A673 (cell line): ENCODE data around the gene OR2A1. TPM values are rescaled to one million over a fixed set of nuclear protein-coding genes. Genes with fewer than 3 reads are reported as not detected.
A peak's percentile ranks its signal among the peaks of the same experiment; 100 is the strongest.
"Not testable (repeated sequence)": the region's sequence is repeated elsewhere in the genome, so short reads cannot be mapped to it uniquely, and the experiment has no call there.

ENCODE experiments used
- BruUV-seq: library from RNA; stranded (reverse); fragments of 400-500 nt; replicated peaks from 2 replicates; lab custom pipeline; 2021; lab: Mats Ljungman, UMichigan
- CTCF ChIA-PET: fragments of 300-600 bp; sonication (Branson Sonifier 250); formaldehyde crosslinking; loops from one replicate; lab custom pipeline; 2022; ENCODE audit warnings: antibody characterized with exemption; lab: Charles Lee
- POLR2A ChIA-PET: fragments of 300-600 bp; sonication (Branson Sonifier 250); formaldehyde crosslinking; loops from one replicate; lab custom pipeline; 2022; ENCODE audit warnings: antibody characterized with exemption; ENCODE audit not compliant: low non-redundant PET; lab: Charles Lee
- DNase-seq: peaks from one replicate; pipeline ENCODE4 v3.0.0-alpha.2; 2015; ENCODE audit warnings: low spot score
- H3K27ac ChIP-seq: fragments of 200-600 bp; sonication (generic); 2 replicates; pipeline ENCODE4 v1.5.1; 2016; ENCODE audit warnings: mixed run types, low read depth, mild to moderate bottlenecking, mixed read lengths, antibody characterized with exemption, low read length; ENCODE audit not compliant: poor library complexity, severe bottlenecking
- H3K27me3 ChIP-seq: fragments of 200-600 bp; sonication (generic); replicated peaks from 2 replicates; pipeline ENCODE4 v1.6.1; 2017; ENCODE audit warnings: mixed run types, low read depth, mild to moderate bottlenecking, mixed read lengths, antibody characterized with exemption, low read length; ENCODE audit not compliant: insufficient read depth, poor library complexity
- H3K36me3 ChIP-seq: fragments of 200-600 bp; sonication (generic); 2 replicates; pipeline ENCODE4 v1.6.1; 2016; ENCODE audit warnings: mixed run types, mild to moderate bottlenecking, mixed read lengths, antibody characterized with exemption, low read length; ENCODE audit not compliant: insufficient read depth, poor library complexity, severe bottlenecking
- H3K4me1 ChIP-seq: fragments of 200-600 bp; sonication (generic); 2 replicates; pipeline ENCODE4 v1.6.1; 2017; ENCODE audit warnings: mixed run types, mild to moderate bottlenecking, mixed read lengths, antibody characterized with exemption, low read length; ENCODE audit not compliant: insufficient read depth, poor library complexity, severe bottlenecking
- H3K4me3 ChIP-seq: fragments of 200-600 bp; sonication (generic); 2 replicates; pipeline ENCODE4 v1.5.1; 2016; ENCODE audit warnings: low read depth, mixed run types, mild to moderate bottlenecking, mixed read lengths, low read length; ENCODE audit not compliant: poor library complexity, severe bottlenecking
- H3K9me3 ChIP-seq: fragments of 200-600 bp; sonication (generic); 2 replicates; pipeline ENCODE4 v1.6.1; 2016; ENCODE audit warnings: mixed run types, low read depth, mild to moderate bottlenecking, mixed read lengths, antibody characterized with exemption, low read length; ENCODE audit not compliant: poor library complexity, severe bottlenecking
- intact Hi-C: fragments of 100-400 bp; cut with micrococcal nuclease; formaldehyde crosslinking; loops from one replicate; pipeline ENCODE4 v1.10.0; 2022; ENCODE audit not compliant: unreplicated experiment
- total RNA-seq: library from RNA; stranded (reverse); gene quantifications from 2 replicates; pipeline ENCODE4 v1.2.3, GENCODE V29; 2021

The OR2A1 gene
- total RNA-seq, 1 experiment from 2014 or later: 0.60 TPM

GRCh38 chr7:144330044-144330443, 17.8 kb downstream of the OR2A1 start:
- H3K36me3 ChIP-seq, CTCF ChIA-PET, H3K4me1 ChIP-seq, BruUV-seq, H3K27ac ChIP-seq, DNase-seq, POLR2A ChIA-PET, H3K4me3 ChIP-seq, intact Hi-C loops, H3K27me3 ChIP-seq, H3K9me3 ChIP-seq: not testable (repeated sequence)

GRCh38 chr7:144331221-144331995, 19.2 kb downstream of the OR2A1 start:
- H3K9me3 ChIP-seq, H3K4me3 ChIP-seq, BruUV-seq, intact Hi-C loops, H3K27me3 ChIP-seq, DNase-seq, H3K27ac ChIP-seq, H3K36me3 ChIP-seq, H3K4me1 ChIP-seq: not testable (repeated sequence)
- ChIA-PET POLR2A (interaction anchor here (0.6 kb wide), 1 partner anchor 192 kb away, joined by 3 read pairs; no protein-coding TSS in a partner anchor), CTCF (interaction anchor here (0.6 kb wide), 1 partner anchor 113 kb away, joined by 3 read pairs; no protein-coding TSS in a partner anchor)

- H3K27me3 ChIP-seq, BruUV-seq, intact Hi-C loops, H3K27ac ChIP-seq, H3K4me3 ChIP-seq, H3K4me1 ChIP-seq, H3K9me3 ChIP-seq, H3K36me3 ChIP-seq: not testable (repeated sequence)
- POLR2A ChIA-PET: interaction anchor here (0.6 kb wide), 1 partner anchor 192 kb away, joined by 3 read pairs; no protein-coding TSS in a partner anchor
- CTCF ChIA-PET: interaction anchor here (0.6 kb wide), 1 partner anchor 113 kb away, joined by 3 read pairs; no protein-coding TSS in a partner anchor
- peak; percentile 0 for DNase-seq
Measured at GRCh38 chr7:144331996-144332288, 19.7 kb downstream of the OR2A1 start.

- H3K9me3 ChIP-seq, CTCF ChIA-PET, intact Hi-C loops, DNase-seq, H3K4me1 ChIP-seq, BruUV-seq, H3K27ac ChIP-seq, H3K36me3 ChIP-seq, H3K27me3 ChIP-seq, POLR2A ChIA-PET, H3K4me3 ChIP-seq: not testable (repeated sequence)
Measured at GRCh38 chr7:144348625-144349024, 36.4 kb downstream of the OR2A1 start.

- peak; percentile 1 for DNase-seq
Measured at GRCh38 chr7:144351667-144352066, 39.4 kb downstream of the OR2A1 start.

GRCh38 chr7:144355176-144355822, 43.1 kb downstream of the OR2A1 start, which contains the start of gene ARHGEF5:
TSS of gene ARHGEF5 (plus strand) at chr7:144355402. CDS start at chr7:144362670, 7,268 bp downstream.
- intact Hi-C loops, H3K27ac ChIP-seq, DNase-seq, POLR2A ChIA-PET, H3K4me1 ChIP-seq, H3K36me3 ChIP-seq, CTCF ChIA-PET, H3K27me3 ChIP-seq, H3K9me3 ChIP-seq, H3K4me3 ChIP-seq: not testable (repeated sequence)
- BruUV-seq: TSS peak; percentile 46

More at GRCh38 chr7:144351667-144352066, 39.4 kb downstream of the OR2A1 start:
- POLR2A ChIA-PET, H3K36me3 ChIP-seq, CTCF ChIA-PET, H3K4me3 ChIP-seq, H3K27ac ChIP-seq, H3K4me1 ChIP-seq, BruUV-seq, H3K27me3 ChIP-seq, intact Hi-C loops, H3K9me3 ChIP-seq: not testable (repeated sequence)

GRCh38 chr7:144356185-144356584, 44.0 kb downstream of the OR2A1 start:
- H3K27ac ChIP-seq, H3K27me3 ChIP-seq, BruUV-seq, H3K36me3 ChIP-seq, intact Hi-C loops, DNase-seq, POLR2A ChIA-PET, H3K4me3 ChIP-seq, CTCF ChIA-PET, H3K4me1 ChIP-seq, H3K9me3 ChIP-seq: not testable (repeated sequence)
